ENCODE results near the gene GRAMD4. TPM values are rescaled to one million over a fixed set of nuclear protein-coding genes. Genes with fewer than 3 reads are reported as not detected.

The GRAMD4 gene
- polyA plus RNA-seq, 4 donors, result 30.5 to 64.9 (median 40.9) TPM

GRCh38 chr22:46592390-46592872 is 27.8 kb upstream of the GRAMD4 start:
- H3K27ac ChIP-seq (ENCODE audit: low read depth in 1 of 3, low read length in 2 of 3), result peak overlapping the region in 1 of 3 donors; percentile 77
- no peak for FAIRE-seq
- H3K27me3 ChIP-seq (ENCODE audit: control insufficient read depth in 3 of 3, insufficient read depth in 3 of 3, low read length in 3 of 3), result no peaks in the 10 kb centered on the region
- H3K4me3 ChIP-seq (ENCODE audit: low read depth in 1 of 3, low read length in 3 of 3), result no peak overlapping the region
- no peaks in the 10 kb centered on the region for H3K9me3 ChIP-seq (ENCODE audit: control insufficient read depth in 2 of 2, insufficient read depth in 1 of 2, low read depth in 1 of 2, low read length in 1 of 2)
- H3K36me3 ChIP-seq (ENCODE audit: control insufficient read depth in 3 of 3, insufficient read depth in 2 of 3, low read depth in 1 of 3, low read length in 3 of 3), result peaks cover 0 to 46% (median 0%) of the 10 kb centered on the region in 3 donors
- DNase-seq, result no peak
- 38 to 68% (median 56%) methylated on average over 13 of the region's 13 CpGs for WGBS, 3 donors
- H3K4me1 ChIP-seq (ENCODE audit: control insufficient read depth in 3 of 3, insufficient read depth in 2 of 3, low read depth in 1 of 3, low read length in 2 of 3), result peaks cover 2 to 35% (median 13%) of the 10 kb centered on the region in 3 donors

- peak overlapping the region in 2 of 3 donors; percentile 6 to 85 for H3K27ac ChIP-seq (ENCODE audit: low read depth in 1 of 3, low read length in 2 of 3)
- no peak overlapping the region for H3K4me3 ChIP-seq (ENCODE audit: low read depth in 1 of 3, low read length in 3 of 3)
- no peaks in the 10 kb centered on the region for H3K27me3 ChIP-seq (ENCODE audit: control insufficient read depth in 3 of 3, insufficient read depth in 3 of 3, low read length in 3 of 3)
- FAIRE-seq (no peak), DNase-seq (no peak)
- no peaks in the 10 kb centered on the region for H3K9me3 ChIP-seq (ENCODE audit: control insufficient read depth in 2 of 2, insufficient read depth in 1 of 2, low read depth in 1 of 2, low read length in 1 of 2)
- peaks cover 1 to 30% (median 13%) of the 10 kb centered on the region in 3 donors for H3K4me1 ChIP-seq (ENCODE audit: control insufficient read depth in 3 of 3, insufficient read depth in 2 of 3, low read depth in 1 of 3, low read length in 2 of 3)
- WGBS, 3 donors, result 76 to 91% (median 84%) methylated on average over 16 to 19 of the region's 19 CpGs
- peaks cover 0 to 41% (median 0%) of the 10 kb centered on the region in 3 donors for H3K36me3 ChIP-seq (ENCODE audit: control insufficient read depth in 3 of 3, insufficient read depth in 2 of 3, low read depth in 1 of 3, low read length in 3 of 3)
These were observed 26.9 kb upstream of the GRAMD4 start for GRCh38 chr22:46593211-46593681.

GRCh38 chr22:46593996-46594946 is 25.9 kb upstream of the GRAMD4 start:
- H3K27ac ChIP-seq (ENCODE audit: low read depth in 1 of 3, low read length in 2 of 3), result no peak overlapping the region
- peaks cover 1 to 30% (median 13%) of the 10 kb centered on the region in 3 donors for H3K4me1 ChIP-seq (ENCODE audit: control insufficient read depth in 3 of 3, insufficient read depth in 2 of 3, low read depth in 1 of 3, low read length in 2 of 3)
- no peaks in the 10 kb centered on the region for H3K9me3 ChIP-seq (ENCODE audit: control insufficient read depth in 2 of 2, insufficient read depth in 1 of 2, low read depth in 1 of 2, low read length in 1 of 2)
- no peak overlapping the region for H3K4me3 ChIP-seq (ENCODE audit: low read depth in 1 of 3, low read length in 3 of 3)
- 75 to 84% (median 76%) methylated on average over 15 of the region's 15 CpGs for WGBS, 3 donors
- FAIRE-seq (no peak), DNase-seq (no peak)
- H3K27me3 ChIP-seq (ENCODE audit: control insufficient read depth in 3 of 3, insufficient read depth in 3 of 3, low read length in 3 of 3), result no peaks in the 10 kb centered on the region
- H3K36me3 ChIP-seq (ENCODE audit: control insufficient read depth in 3 of 3, insufficient read depth in 2 of 3, low read depth in 1 of 3, low read length in 3 of 3), result peaks cover 0 to 38% (median 0%) of the 10 kb centered on the region in 3 donors

- Histone ChIP-seq H3K4me3 (ENCODE audit: low read depth in 1 of 3, low read length in 3 of 3) (no peak overlapping the region), H3K27ac (ENCODE audit: low read depth in 1 of 3, low read length in 2 of 3) (no peak overlapping the region), H3K9me3 (ENCODE audit: control insufficient read depth in 2 of 2, insufficient read depth in 1 of 2, low read depth in 1 of 2, low read length in 1 of 2) (no peaks in the 10 kb centered on the region), H3K27me3 (ENCODE audit: control insufficient read depth in 3 of 3, insufficient read depth in 3 of 3, low read length in 3 of 3) (no peaks in the 10 kb centered on the region), H3K4me1 (ENCODE audit: control insufficient read depth in 3 of 3, insufficient read depth in 2 of 3, low read depth in 1 of 3, low read length in 2 of 3) (peaks cover 1 to 24% (median 13%) of the 10 kb centered on the region in 3 donors), H3K36me3 (ENCODE audit: control insufficient read depth in 3 of 3, insufficient read depth in 2 of 3, low read depth in 1 of 3, low read length in 3 of 3) (peaks cover 0 to 37% (median 0%) of the 10 kb centered on the region in 3 donors)
- DNase-seq (no peak), FAIRE-seq (no peak)
- WGBS, 3 donors, result 88 to 94% (median 91%) methylated on average over 17 of the region's 17 CpGs
These were observed 25.3 kb upstream of the GRAMD4 start for GRCh38 chr22:46594947-46595298.

- peaks cover 0 to 37% (median 0%) of the 10 kb centered on the region in 3 donors for H3K36me3 ChIP-seq (ENCODE audit: control insufficient read depth in 3 of 3, insufficient read depth in 2 of 3, low read depth in 1 of 3, low read length in 3 of 3)
- no peak for DNase-seq
- 65 to 87% (median 76%) methylated on average over 8 of the region's 8 CpGs for WGBS, 3 donors
- peak overlapping the region in 1 of 3 donors; percentile 32 for H3K27ac ChIP-seq (ENCODE audit: low read depth in 1 of 3, low read length in 2 of 3)
- no peak for FAIRE-seq
- H3K4me3 ChIP-seq (ENCODE audit: low read depth in 1 of 3, low read length in 3 of 3), result no peak overlapping the region
- H3K9me3 ChIP-seq (ENCODE audit: control insufficient read depth in 2 of 2, insufficient read depth in 1 of 2, low read depth in 1 of 2, low read length in 1 of 2), result no peaks in the 10 kb centered on the region
- H3K27me3 ChIP-seq (ENCODE audit: control insufficient read depth in 3 of 3, insufficient read depth in 3 of 3, low read length in 3 of 3), result no peaks in the 10 kb centered on the region
- peaks cover 1 to 23% (median 13%) of the 10 kb centered on the region in 3 donors for H3K4me1 ChIP-seq (ENCODE audit: control insufficient read depth in 3 of 3, insufficient read depth in 2 of 3, low read depth in 1 of 3, low read length in 2 of 3)
These were observed 24.6 kb upstream of the GRAMD4 start for GRCh38 chr22:46595545-46595944.

- Histone ChIP-seq H3K27ac (ENCODE audit: low read depth in 1 of 3, low read length in 2 of 3) (peak overlapping the region in 2 of 3 donors; percentile 0 to 76), H3K36me3 (ENCODE audit: control insufficient read depth in 3 of 3, insufficient read depth in 2 of 3, low read depth in 1 of 3, low read length in 3 of 3) (peaks cover 0 to 37% (median 0%) of the 10 kb centered on the region in 3 donors), H3K4me1 (ENCODE audit: control insufficient read depth in 3 of 3, insufficient read depth in 2 of 3, low read depth in 1 of 3, low read length in 2 of 3) (peaks cover 1 to 23% (median 13%) of the 10 kb centered on the region in 3 donors), H3K27me3 (ENCODE audit: control insufficient read depth in 3 of 3, insufficient read depth in 3 of 3, low read length in 3 of 3) (no peaks in the 10 kb centered on the region), H3K4me3 (ENCODE audit: low read depth in 1 of 3, low read length in 3 of 3) (no peak overlapping the region), H3K9me3 (ENCODE audit: control insufficient read depth in 2 of 2, insufficient read depth in 1 of 2, low read depth in 1 of 2, low read length in 1 of 2) (no peaks in the 10 kb centered on the region)
- DNase-seq, result no peak
- FAIRE-seq, result no peak
- 34 to 64% (median 47%) methylated on average over 10 of the region's 10 CpGs for WGBS, 3 donors
These were observed 24.1 kb upstream of the GRAMD4 start for GRCh38 chr22:46596032-46596441.

GRCh38 chr22:46596819-46597218 is 23.4 kb upstream of the GRAMD4 start:
- DNase-seq, result peak; percentile 94 to 98
- Histone ChIP-seq H3K27ac (ENCODE audit: low read depth in 1 of 3, low read length in 2 of 3) (peak overlapping the region in 2 of 3 donors; percentile 9 to 76), H3K4me3 (ENCODE audit: low read depth in 1 of 3, low read length in 3 of 3) (no peak overlapping the region), H3K27me3 (ENCODE audit: control insufficient read depth in 3 of 3, insufficient read depth in 3 of 3, low read length in 3 of 3) (no peaks in the 10 kb centered on the region), H3K36me3 (ENCODE audit: control insufficient read depth in 3 of 3, insufficient read depth in 2 of 3, low read depth in 1 of 3, low read length in 3 of 3) (peaks cover 0 to 38% (median 0%) of the 10 kb centered on the region in 3 donors), H3K9me3 (ENCODE audit: control insufficient read depth in 2 of 2, insufficient read depth in 1 of 2, low read depth in 1 of 2, low read length in 1 of 2) (no peaks in the 10 kb centered on the region), H3K4me1 (ENCODE audit: control insufficient read depth in 3 of 3, insufficient read depth in 2 of 3, low read depth in 1 of 3, low read length in 2 of 3) (peaks cover 1 to 23% (median 11%) of the 10 kb centered on the region in 3 donors)
- FAIRE-seq, result no peak
- 15 to 68% (median 31%) methylated on average over 7 of the region's 7 CpGs for WGBS, 3 donors

GRCh38 chr22:46598224-46598623 is 22.0 kb upstream of the GRAMD4 start:
- Histone ChIP-seq H3K4me1 (ENCODE audit: control insufficient read depth in 3 of 3, insufficient read depth in 2 of 3, low read depth in 1 of 3, low read length in 2 of 3) (peaks cover 1 to 23% (median 2%) of the 10 kb centered on the region in 3 donors), H3K4me3 (ENCODE audit: low read depth in 1 of 3, low read length in 3 of 3) (no peak overlapping the region), H3K27me3 (ENCODE audit: control insufficient read depth in 3 of 3, insufficient read depth in 3 of 3, low read length in 3 of 3) (no peaks in the 10 kb centered on the region), H3K9me3 (ENCODE audit: control insufficient read depth in 2 of 2, insufficient read depth in 1 of 2, low read depth in 1 of 2, low read length in 1 of 2) (no peaks in the 10 kb centered on the region), H3K27ac (ENCODE audit: low read depth in 1 of 3, low read length in 2 of 3) (peak overlapping the region in 2 of 3 donors; percentile 13 to 45), H3K36me3 (ENCODE audit: control insufficient read depth in 3 of 3, insufficient read depth in 2 of 3, low read depth in 1 of 3, low read length in 3 of 3) (peaks cover 0 to 32% (median 0%) of the 10 kb centered on the region in 3 donors)
- 78 to 86% (median 85%) methylated on average over 7 of the region's 7 CpGs for WGBS, 3 donors
- DNase-seq (no peak), FAIRE-seq (no peak)

Data from small intestine (tissue), 7 donors.